Colonic mucosa (tissue), 4 donors: ENCODE measurements around the gene GID8. TPM values are rescaled to one million over a fixed set of nuclear protein-coding genes. Genes with fewer than 3 reads are reported as not detected.

Source experiments
- DNase-seq: peaks from one replicate; pipeline ENCODE4 v3.0.0-alpha.2; 2020
- H3K27ac ChIP-seq: fragments of 200-600 bp; one replicate; pipeline ENCODE4 v1.8.0; 2021
- H3K27me3 ChIP-seq: fragments of 200-600 bp; one replicate; pipeline ENCODE4 v1.8.0; 2021
- H3K36me3 ChIP-seq: fragments of 200-600 bp; one replicate; pipeline ENCODE4 v1.8.0; 2021
- H3K4me1 ChIP-seq: fragments of 200-600 bp; one replicate; pipeline ENCODE4 v1.8.0; 2021; ENCODE audit warnings: mild to moderate bottlenecking
- H3K4me3 ChIP-seq: fragments of 200-600 bp; one replicate; pipeline ENCODE4 v1.8.0; 2021
- H3K9ac ChIP-seq, 2 donors: one replicate each; pipeline ENCODE4 v1.7.0; 2013; ENCODE audit warnings: control low read depth in 2 of 2, low read depth in 2 of 2, low read length in 2 of 2
- H3K9me3 ChIP-seq: fragments of 200-600 bp; one replicate; pipeline ENCODE4 v1.8.0; 2021
- intact Hi-C: fragments of 100-400 bp; cut with DNase I; formaldehyde crosslinking; loops from one replicate; pipeline ENCODE4 v1.14.1; 2022
- total RNA-seq, 2 donors: library from RNA; stranded (reverse); fragmentation: NEBNext Ultra II Directional in 1 of 2; extraction: Animal tissue kit (Norgen Biotek cat#: 25700) in 1 of 2; gene quantifications; one replicate each; pipeline ENCODE4 v1.2.1, GENCODE V29; 2021
- TF ChIP-seq, protein P1 (sequence below): fragments of 200-600 bp; IDR thresholded peaks from one replicate; pipeline ENCODE4 v1.8.0; 2022; ENCODE audit warnings: antibody characterized with exemption, mild to moderate bottlenecking
- donor health status: healthy.
- donor health status: DM: no; HTN: no; CAD: no.
- donor health status: DM: no; HTN: no; CAD: no.

The GID8 gene
- total RNA-seq, 2 donors from 2014 or later: 37.3 to 40.4 TPM

DNA sequence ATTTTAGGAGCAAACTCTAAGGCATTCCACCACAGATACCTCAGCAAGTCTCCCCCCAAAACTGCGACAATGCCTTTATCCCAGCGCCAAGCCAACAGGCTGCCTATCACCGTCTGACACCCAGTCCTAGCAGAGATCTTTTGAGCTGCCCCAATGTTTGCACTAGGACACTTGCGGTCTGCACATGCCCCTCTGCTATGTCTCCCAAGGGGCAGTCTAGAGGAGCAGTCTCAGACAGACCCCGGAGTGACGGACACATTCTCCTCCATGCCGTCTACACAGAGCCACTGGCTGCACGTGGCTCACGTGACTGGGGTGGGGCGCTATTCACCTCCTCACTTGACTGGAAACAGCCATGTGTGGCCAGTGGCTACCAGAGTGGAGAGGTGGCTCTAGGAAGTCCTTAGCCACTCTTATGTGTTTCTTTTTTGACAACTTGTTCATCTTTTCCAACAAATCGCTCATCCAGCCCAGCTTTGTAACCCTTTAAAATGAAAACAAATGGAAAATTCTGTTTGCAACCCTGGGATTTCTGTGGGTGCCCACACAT lies 27.7 kb upstream of the GID8 start:
- no peak overlapping the region for H3K27ac ChIP-seq
- TF ChIP-seq, protein P1, sequence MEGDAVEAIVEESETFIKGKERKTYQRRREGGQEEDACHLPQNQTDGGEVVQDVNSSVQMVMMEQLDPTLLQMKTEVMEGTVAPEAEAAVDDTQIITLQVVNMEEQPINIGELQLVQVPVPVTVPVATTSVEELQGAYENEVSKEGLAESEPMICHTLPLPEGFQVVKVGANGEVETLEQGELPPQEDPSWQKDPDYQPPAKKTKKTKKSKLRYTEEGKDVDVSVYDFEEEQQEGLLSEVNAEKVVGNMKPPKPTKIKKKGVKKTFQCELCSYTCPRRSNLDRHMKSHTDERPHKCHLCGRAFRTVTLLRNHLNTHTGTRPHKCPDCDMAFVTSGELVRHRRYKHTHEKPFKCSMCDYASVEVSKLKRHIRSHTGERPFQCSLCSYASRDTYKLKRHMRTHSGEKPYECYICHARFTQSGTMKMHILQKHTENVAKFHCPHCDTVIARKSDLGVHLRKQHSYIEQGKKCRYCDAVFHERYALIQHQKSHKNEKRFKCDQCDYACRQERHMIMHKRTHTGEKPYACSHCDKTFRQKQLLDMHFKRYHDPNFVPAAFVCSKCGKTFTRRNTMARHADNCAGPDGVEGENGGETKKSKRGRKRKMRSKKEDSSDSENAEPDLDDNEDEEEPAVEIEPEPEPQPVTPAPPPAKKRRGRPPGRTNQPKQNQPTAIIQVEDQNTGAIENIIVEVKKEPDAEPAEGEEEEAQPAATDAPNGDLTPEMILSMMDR: no peak
- H3K9ac ChIP-seq: no peak overlapping the region
- no peak for DNase-seq
- peaks cover 37% of the 10 kb centered on the region for H3K36me3 ChIP-seq
- H3K27me3 ChIP-seq: no peaks in the 10 kb centered on the region
- peaks cover 4% of the 10 kb centered on the region for H3K4me1 ChIP-seq
- H3K4me3 ChIP-seq: no peak overlapping the region
- no peaks in the 10 kb centered on the region for H3K9me3 ChIP-seq
- intact Hi-C loops: no loop called here

DNA sequence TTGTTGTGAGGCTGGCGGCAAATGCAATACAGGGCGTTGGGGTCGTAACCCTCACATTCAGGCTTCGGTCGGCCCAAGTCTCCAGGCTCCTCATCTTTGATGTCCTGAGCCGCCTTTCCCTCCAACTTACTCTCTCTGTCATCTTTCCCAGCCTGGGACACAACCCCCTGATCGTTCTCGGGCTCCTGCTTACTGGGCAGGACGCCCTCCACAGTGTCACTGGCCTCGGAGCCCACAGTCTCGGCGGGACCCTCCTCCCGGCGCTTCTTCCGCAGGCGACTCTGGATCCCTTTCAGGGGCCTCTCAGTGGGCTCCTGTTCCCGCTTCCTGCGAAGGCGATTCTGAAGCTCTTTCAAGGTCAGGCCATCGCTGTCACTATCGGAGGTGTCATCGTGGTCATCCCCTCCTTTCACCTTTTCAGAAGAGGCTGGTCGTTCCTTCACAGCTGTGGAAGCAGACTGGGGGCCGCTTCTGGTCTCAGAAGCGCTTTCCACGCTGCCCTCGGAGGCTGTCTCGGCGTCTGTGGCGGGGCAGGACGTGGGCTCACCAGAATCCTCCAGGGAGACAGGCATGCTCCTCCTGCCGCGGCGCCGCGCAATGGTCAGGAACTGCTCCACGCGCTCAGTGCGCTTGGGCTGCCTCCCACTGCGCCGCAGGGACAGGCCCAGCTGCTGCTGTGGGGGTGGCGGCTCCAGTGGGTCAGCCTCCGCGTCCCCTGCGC lies 27.0 kb upstream of the GID8 start:
- intact Hi-C loops: no loop called here

DNA sequence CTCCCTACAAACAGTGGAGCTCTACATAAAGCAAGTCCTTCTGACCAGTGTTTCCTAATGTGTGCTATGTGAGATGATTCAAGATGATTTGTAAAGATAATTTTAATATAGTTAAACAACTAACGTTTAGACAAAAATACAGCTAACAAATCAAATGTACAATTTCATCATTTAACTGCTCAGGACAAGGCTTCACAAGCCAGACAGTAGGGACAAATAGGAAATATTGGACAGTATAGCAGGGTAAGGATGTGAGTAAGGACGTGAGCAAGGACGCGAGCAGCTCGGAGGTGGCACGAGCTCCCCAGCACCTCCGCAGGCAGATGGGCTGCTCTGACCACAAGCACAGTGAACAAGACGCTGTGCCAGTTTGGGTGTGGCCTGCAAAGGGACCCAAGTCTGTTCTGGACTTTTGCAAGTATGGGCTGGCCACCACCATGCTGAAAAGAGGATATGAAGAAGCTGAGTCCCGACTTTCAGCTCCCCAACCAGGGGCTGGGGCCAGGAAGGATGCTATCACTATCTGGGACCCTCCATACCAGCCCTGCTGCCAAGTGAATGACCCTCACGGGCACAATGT lies 26.2 kb upstream of the GID8 start:
- no peaks in the 10 kb centered on the region for H3K9me3 ChIP-seq
- TF ChIP-seq, protein P1: no peak
- H3K4me1 ChIP-seq: peaks cover 6% of the 10 kb centered on the region

More for the DNA sequence above, 27.0 kb upstream of the GID8 start:
- H3K27me3 ChIP-seq: no peaks in the 10 kb centered on the region
- no peak overlapping the region for H3K27ac ChIP-seq
- H3K4me3 ChIP-seq: no peak overlapping the region
- DNase-seq: no peak
- H3K9ac ChIP-seq: no peak overlapping the region
- no peaks in the 10 kb centered on the region for H3K9me3 ChIP-seq
- TF ChIP-seq, protein P1: no peak
- H3K4me1 ChIP-seq: peaks cover 6% of the 10 kb centered on the region
- H3K36me3 ChIP-seq: peaks cover 30% of the 10 kb centered on the region

DNA sequence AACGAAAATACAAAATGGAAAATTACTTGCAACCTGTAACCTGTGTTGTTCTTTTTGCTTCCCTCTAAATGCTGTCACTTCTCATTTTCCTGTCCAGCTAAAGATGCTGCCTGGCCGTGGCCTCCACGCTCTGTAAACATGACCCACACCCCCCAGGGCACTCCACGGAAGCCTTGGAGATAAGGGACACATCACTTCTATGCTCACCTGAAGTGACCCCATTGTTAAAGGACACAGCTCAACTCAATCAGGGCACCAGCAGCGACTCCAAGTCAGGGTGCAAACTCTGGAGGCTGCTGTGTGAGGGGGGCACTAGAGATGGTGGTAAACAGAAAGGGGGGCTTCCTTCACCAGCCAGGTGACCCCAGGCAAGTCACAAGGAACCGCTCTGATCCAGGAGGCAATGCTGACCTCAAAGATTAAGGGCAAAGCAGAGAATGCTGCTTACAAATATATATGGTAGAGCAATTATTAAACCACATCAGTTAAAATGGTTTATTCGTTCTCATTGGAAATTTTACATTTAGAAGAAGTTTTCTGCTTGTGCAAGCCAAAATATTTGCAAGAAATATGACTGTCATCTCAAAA lies 24.8 kb upstream of the GID8 start:
- no peak for DNase-seq
- peaks cover 14% of the 10 kb centered on the region for H3K4me1 ChIP-seq
- H3K27ac ChIP-seq: no peak overlapping the region
- peaks cover 15% of the 10 kb centered on the region for H3K36me3 ChIP-seq
- no peak overlapping the region for H3K9ac ChIP-seq
- TF ChIP-seq, protein P1: no peak
- no peaks in the 10 kb centered on the region for H3K27me3 ChIP-seq
- intact Hi-C loops: no loop called here
- H3K9me3 ChIP-seq: no peaks in the 10 kb centered on the region
- H3K4me3 ChIP-seq: no peak overlapping the region

More for the DNA sequence above, 26.2 kb upstream of the GID8 start:
- Histone ChIP-seq H3K27me3 (no peaks in the 10 kb centered on the region), H3K4me3 (no peak overlapping the region), H3K9ac (no peak overlapping the region), H3K36me3 (peaks cover 22% of the 10 kb centered on the region), H3K27ac (no peak overlapping the region)
- intact Hi-C loops: no loop called here
- DNase-seq: no peak

DNA sequence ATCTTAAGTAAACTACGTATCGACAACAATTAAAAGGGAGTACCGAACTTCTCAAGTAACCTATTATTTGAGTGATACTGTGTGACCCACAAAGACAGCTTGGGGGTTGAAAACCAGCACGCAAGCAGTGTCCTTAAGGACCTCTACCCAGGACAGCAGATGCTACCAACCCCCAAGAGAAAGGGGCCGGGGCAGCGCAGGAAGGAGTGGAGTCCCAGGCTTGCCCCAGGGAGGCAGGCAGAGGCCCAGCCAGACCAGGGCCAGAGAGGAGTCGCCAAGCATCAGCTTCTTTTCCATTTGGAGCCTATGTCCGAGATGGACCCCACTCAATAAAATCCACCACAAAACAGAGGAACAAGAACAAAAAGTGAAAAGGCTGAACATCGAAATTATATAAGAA lies 23.5 kb upstream of the GID8 start:
- no peak overlapping the region for H3K4me3 ChIP-seq
- peaks cover 14% of the 10 kb centered on the region for H3K36me3 ChIP-seq
- no peak overlapping the region for H3K27ac ChIP-seq
- no peaks in the 10 kb centered on the region for H3K9me3 ChIP-seq
- TF ChIP-seq, protein P1: no peak
- H3K9ac ChIP-seq: no peak overlapping the region
- H3K27me3 ChIP-seq: no peaks in the 10 kb centered on the region
- intact Hi-C loops: no loop called here
- H3K4me1 ChIP-seq: peaks cover 25% of the 10 kb centered on the region
- DNase-seq: no peak
